Fibroblast of lung (primary cell): ENCODE data around the gene LRSAM1. TPM values are rescaled to one million over a fixed set of nuclear protein-coding genes. Genes with fewer than 3 reads are reported as not detected.

Experiments
- DNase-seq, 2 donors: peaks; one replicate each; pipeline versions ENCODE4 v3.0.0 to v3.0.0-alpha.2; 2010; ENCODE audit warnings: low read depth in 2 of 2
- H2AFZ ChIP-seq: 2 replicates; pipeline ENCODE4 v1.5.1; 2012; ENCODE audit warnings: low read length, control low read depth, inconsistent platforms
- H3K27ac ChIP-seq: 2 replicates; pipeline ENCODE4 v1.5.1; 2011; ENCODE audit warnings: low read length, control low read depth; ENCODE audit not compliant: insufficient read depth
- H3K27me3 ChIP-seq: 2 replicates; pipeline ENCODE4 v1.5.1; 2011; ENCODE audit warnings: mild to moderate bottlenecking, low read length; ENCODE audit not compliant: control insufficient read depth, insufficient read depth
- H3K36me3 ChIP-seq: 2 replicates; pipeline ENCODE4 v1.5.1; 2011; ENCODE audit warnings: low read length; ENCODE audit not compliant: control insufficient read depth, insufficient read depth
- H3K4me1 ChIP-seq: 2 replicates; pipeline ENCODE4 v1.5.1; 2011; ENCODE audit warnings: low read length; ENCODE audit not compliant: control insufficient read depth, insufficient read depth; ENCODE audit errors: extremely low read depth
- H3K4me2 ChIP-seq: 2 replicates; pipeline ENCODE4 v1.5.1; 2011; ENCODE audit warnings: low read length, control low read depth; ENCODE audit not compliant: insufficient read depth; ENCODE audit errors: extremely low read depth
- H3K4me3 ChIP-seq, 4 experiments: fragments of 200-600 bp in 1 of 4; sonication (generic) in 1 of 4; replicated peaks in 1 of 4; 2 replicates each; pipeline ENCODE4 v1.5.1; 2011 to 2016; ENCODE audit warnings: low read length in 4 of 4, low read depth in 3 of 4, mild to moderate bottlenecking in 3 of 4, control low read depth in 2 of 4, inconsistent platforms in 1 of 4, mixed read lengths in 1 of 4; ENCODE audit not compliant: insufficient read depth in 1 of 4; ENCODE audit errors: control extremely low read depth in 1 of 4
- H3K79me2 ChIP-seq: 2 replicates; pipeline ENCODE4 v1.5.1; 2012; ENCODE audit warnings: mild to moderate bottlenecking, low read length, inconsistent platforms; ENCODE audit not compliant: control insufficient read depth, insufficient read depth
- H3K9ac ChIP-seq: 2 replicates; pipeline ENCODE4 v1.5.1; 2011; ENCODE audit warnings: mild to moderate bottlenecking, low read length, control low read depth; ENCODE audit not compliant: insufficient read depth
- H3K9me3 ChIP-seq: 2 replicates; pipeline ENCODE4 v1.5.1; 2012; ENCODE audit warnings: low read depth, low read length; ENCODE audit not compliant: control insufficient read depth, insufficient read depth
- H4K20me1 ChIP-seq: 2 replicates; pipeline ENCODE4 v1.5.1; 2011; ENCODE audit warnings: low read length; ENCODE audit not compliant: control insufficient read depth, insufficient read depth; ENCODE audit errors: extremely low read depth
- EZH2 ChIP-seq: IDR thresholded peaks from 2 replicates; pipeline ENCODE4 v1.5.1; 2012; ENCODE audit warnings: low read length, control low read depth, mild to moderate bottlenecking; ENCODE audit errors: missing control alignments
- polyA plus RNA-seq, 2 donors: library from polyadenylated mRNA; depleted of rRNA in 1 of 2; stranded (reverse) in 1 of 2; unstranded in 1 of 2; fragments of >200 nt; gene quantifications; 2 replicates each; pipeline ENCODE4 v1.2.1, GENCODE V29; 2011 to 2012; ENCODE audit warnings: missing spikeins in 1 of 2
- total RNA-seq: library from RNA; depleted of rRNA; stranded (reverse); fragments of >200 nt; gene quantifications from 2 replicates; pipeline ENCODE4 v1.2.1, GENCODE V29; 2014
- TF ChIP-seq, protein P1 (sequence below), 2 donors: IDR thresholded peaks in 1 of 2; conservative IDR thresholded peaks in 1 of 2; 1 replicate in 1 of 2; 2 replicates in 1 of 2; pipeline ENCODE4 v1.5.1; 2011 to 2012; ENCODE audit warnings: low read length in 2 of 2, control low read depth in 1 of 2, inconsistent platforms in 1 of 2, low read depth in 1 of 2, mild to moderate bottlenecking in 1 of 2

The LRSAM1 gene
- total and polyA plus RNA-seq, 2 donors (not counting 1 experiment from before 2014, with no cell fraction given), result 6.8 to 18.0 TPM

DNA sequence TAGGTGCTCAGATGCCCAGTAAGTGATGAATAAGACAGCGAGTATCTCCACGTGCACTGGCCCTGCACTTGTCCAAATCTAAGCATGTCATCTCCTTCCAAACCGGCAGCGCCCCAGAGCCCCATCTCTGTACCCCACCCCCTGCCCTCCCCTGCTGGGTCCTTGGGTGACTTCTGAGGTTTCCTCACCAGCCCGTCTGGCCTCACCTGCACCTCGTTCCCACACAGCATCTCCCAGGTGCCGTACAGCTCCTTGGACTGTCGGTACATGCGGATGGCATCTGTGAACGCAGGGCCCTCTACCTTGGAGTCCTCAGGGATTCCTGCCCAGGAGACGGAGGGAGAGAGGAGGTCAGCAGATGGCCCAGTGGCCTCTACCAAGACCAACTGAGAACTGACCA lies 66.3 kb downstream of the LRSAM1 start:
- H3K4me3 ChIP-seq, result no peak overlapping the region
- peak overlapping the region; percentile 75 for H3K27ac ChIP-seq
- peaks cover 62% of the 10 kb centered on the region for H3K79me2 ChIP-seq
- H3K4me2 ChIP-seq, result no peak overlapping the region
- no peak overlapping the region for H3K9ac ChIP-seq
- DNase-seq, result no peak
- H2AFZ ChIP-seq, result no peak overlapping the region
- no peaks in the 10 kb centered on the region for H4K20me1 ChIP-seq
- H3K4me1 ChIP-seq, result peaks cover 40% of the 10 kb centered on the region
- TF ChIP-seq EZH2, result no peak
- TF ChIP-seq, protein P1, sequence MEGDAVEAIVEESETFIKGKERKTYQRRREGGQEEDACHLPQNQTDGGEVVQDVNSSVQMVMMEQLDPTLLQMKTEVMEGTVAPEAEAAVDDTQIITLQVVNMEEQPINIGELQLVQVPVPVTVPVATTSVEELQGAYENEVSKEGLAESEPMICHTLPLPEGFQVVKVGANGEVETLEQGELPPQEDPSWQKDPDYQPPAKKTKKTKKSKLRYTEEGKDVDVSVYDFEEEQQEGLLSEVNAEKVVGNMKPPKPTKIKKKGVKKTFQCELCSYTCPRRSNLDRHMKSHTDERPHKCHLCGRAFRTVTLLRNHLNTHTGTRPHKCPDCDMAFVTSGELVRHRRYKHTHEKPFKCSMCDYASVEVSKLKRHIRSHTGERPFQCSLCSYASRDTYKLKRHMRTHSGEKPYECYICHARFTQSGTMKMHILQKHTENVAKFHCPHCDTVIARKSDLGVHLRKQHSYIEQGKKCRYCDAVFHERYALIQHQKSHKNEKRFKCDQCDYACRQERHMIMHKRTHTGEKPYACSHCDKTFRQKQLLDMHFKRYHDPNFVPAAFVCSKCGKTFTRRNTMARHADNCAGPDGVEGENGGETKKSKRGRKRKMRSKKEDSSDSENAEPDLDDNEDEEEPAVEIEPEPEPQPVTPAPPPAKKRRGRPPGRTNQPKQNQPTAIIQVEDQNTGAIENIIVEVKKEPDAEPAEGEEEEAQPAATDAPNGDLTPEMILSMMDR (conservative IDR thresholded peaks at IDR 0.05 in 1 of 2, IDR thresholded peaks at IDR 0.05 in 1 of 2; ENCODE audit: low read depth in 1 of 2, low read length in 2 of 2), result no peak
- peaks cover 41% of the 10 kb centered on the region for H3K36me3 ChIP-seq
- no peaks in the 10 kb centered on the region for H3K9me3 ChIP-seq
- no peaks in the 10 kb centered on the region for H3K27me3 ChIP-seq

DNA sequence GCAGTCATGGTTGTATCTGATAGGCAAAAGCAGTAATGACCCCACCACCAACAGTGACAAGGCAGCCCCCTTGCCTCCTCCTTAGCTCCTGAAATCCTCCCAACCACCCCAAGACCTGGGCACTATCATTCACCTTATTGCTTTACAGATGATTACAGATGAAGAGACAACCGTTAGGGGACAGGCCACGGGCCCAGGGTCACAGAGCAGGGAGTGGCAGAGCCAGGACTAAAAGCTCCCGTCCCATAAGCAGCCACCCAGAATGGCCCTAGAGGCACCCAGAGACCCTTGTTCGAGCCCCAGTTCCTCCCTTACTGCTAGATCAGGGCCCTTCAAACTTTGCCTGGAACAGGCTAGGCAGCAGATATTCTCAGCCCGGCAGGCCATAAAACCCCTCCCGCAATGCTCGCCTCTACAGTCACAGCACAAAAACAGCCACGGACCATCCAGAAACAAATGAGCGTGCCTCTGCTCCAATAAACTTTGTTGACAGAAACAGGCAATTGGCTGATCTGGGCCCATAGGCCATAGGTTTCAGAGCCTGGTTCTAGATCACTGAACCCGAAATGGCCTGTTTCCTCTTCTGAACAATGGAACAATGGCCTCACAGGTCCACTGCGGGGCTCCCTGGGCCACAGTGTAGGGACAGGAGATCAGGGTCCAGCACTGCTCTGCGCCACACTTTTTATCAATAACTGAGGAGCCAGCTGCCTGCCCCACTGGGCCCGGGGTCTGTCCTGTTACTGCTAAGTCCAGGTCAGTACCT lies 67.0 kb downstream of the LRSAM1 start:
- no peaks in the 10 kb centered on the region for H3K9me3 ChIP-seq
- no peak overlapping the region for H2AFZ ChIP-seq
- no peak for DNase-seq
- H3K4me1 ChIP-seq, result peaks cover 42% of the 10 kb centered on the region
- TF ChIP-seq EZH2, result no peak
- TF ChIP-seq, protein P1 (conservative IDR thresholded peaks at IDR 0.05 in 1 of 2, IDR thresholded peaks at IDR 0.05 in 1 of 2; ENCODE audit: low read depth in 1 of 2, low read length in 2 of 2), result no peak
- no peaks in the 10 kb centered on the region for H4K20me1 ChIP-seq
- peaks cover 37% of the 10 kb centered on the region for H3K36me3 ChIP-seq
- H3K4me3 ChIP-seq, result no peak overlapping the region
- no peak overlapping the region for H3K4me2 ChIP-seq
- peaks cover 59% of the 10 kb centered on the region for H3K79me2 ChIP-seq
- H3K27me3 ChIP-seq, result no peaks in the 10 kb centered on the region
- peak overlapping the region; percentile 75 for H3K27ac ChIP-seq
- no peak overlapping the region for H3K9ac ChIP-seq

DNA sequence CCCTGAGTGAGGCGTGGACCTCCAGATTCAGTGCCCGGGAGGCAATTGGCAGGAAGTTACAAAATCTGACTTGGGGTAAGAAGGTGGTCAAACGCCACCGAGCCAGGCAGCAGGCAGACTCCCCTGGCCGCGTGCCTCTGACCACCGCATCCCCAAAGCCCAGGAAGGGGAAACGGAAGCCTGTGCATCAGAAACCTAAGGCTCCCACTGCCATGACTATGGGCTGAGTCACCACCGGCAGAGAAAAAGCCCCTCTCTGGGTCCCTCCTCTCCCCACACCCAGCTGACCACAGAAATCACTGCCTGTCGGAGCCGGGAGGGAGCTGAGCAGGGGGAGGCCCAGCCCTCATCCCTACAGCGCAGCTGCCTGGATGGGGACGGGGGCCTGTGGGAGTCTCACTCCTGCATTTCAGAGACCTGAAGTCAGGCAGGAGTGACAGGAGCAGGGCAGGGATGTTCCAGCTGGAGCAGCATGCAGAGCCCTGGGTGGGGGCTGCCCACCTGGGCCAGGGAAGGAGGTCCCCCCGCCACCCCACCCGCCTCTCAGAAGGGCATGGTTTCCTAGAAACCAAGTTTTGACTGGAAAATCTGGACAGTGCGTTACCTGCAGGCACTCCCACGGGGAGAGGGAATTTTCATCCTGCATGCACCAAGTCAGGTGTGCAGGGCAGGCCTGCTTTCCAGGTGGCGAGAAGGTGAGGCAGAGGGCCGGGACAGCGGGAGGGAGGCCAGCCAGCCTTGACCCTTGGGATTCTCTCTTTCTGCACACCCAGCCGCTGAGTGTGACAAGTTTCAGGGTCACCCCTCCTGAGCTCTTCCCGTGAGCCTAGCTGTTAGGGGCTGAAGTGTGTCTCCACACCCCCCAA lies 68.2 kb downstream of the LRSAM1 start:
- H3K27ac ChIP-seq, result peak overlapping the region; percentile 97

More for the DNA sequence above, 68.2 kb downstream of the LRSAM1 start:
- H3K4me2 ChIP-seq, result peak overlapping the region; percentile 32
- no peak for TF ChIP-seq EZH2
- TF ChIP-seq, protein P1 (conservative IDR thresholded peaks at IDR 0.05 in 1 of 2, IDR thresholded peaks at IDR 0.05 in 1 of 2; ENCODE audit: low read depth in 1 of 2, low read length in 2 of 2), result no peak
- H3K36me3 ChIP-seq, result peaks cover 45% of the 10 kb centered on the region
- no peaks in the 10 kb centered on the region for H3K27me3 ChIP-seq
- H3K9me3 ChIP-seq, result no peaks in the 10 kb centered on the region
- peak; percentile 95 to 99 for DNase-seq
- H2AFZ ChIP-seq, result no peak overlapping the region
- peak overlapping the region; percentile 25 for H3K9ac ChIP-seq
- H3K79me2 ChIP-seq, result peaks cover 61% of the 10 kb centered on the region
- H4K20me1 ChIP-seq, result no peaks in the 10 kb centered on the region
- H3K4me1 ChIP-seq, result peaks cover 46% of the 10 kb centered on the region
- H3K4me3 ChIP-seq, result no peak overlapping the region
